NCI-H526 (cell line): ENCODE data around the gene FN3K.

Experiments used
- DNase-seq, 2 experiments: peaks; one replicate each; lab custom pipeline; 2025; lab: John Stamatoyannopoulos, UW

The FN3K gene

DNA sequence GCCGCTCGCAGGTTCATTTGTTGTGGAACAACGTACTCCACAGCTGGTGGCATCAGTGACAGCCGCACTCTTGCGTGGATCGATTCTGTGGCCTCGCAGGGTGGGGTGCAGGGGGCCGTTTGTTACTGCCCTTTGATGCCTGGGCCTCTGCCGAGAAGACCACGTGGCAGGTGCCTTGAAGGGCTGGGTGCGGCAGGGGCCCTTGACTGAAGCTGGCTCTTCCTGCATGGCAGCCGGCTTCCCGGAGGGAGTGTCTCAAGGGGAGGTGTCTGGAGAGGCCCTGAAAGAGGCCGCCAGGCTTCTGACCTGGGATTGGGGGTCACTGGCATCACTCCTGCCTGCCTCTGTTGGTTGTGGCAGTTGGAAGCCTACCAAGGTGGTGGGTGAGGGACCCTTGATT lies 60.2 kb downstream of the FN3K start:
- DNase-seq, result no peak

DNA sequence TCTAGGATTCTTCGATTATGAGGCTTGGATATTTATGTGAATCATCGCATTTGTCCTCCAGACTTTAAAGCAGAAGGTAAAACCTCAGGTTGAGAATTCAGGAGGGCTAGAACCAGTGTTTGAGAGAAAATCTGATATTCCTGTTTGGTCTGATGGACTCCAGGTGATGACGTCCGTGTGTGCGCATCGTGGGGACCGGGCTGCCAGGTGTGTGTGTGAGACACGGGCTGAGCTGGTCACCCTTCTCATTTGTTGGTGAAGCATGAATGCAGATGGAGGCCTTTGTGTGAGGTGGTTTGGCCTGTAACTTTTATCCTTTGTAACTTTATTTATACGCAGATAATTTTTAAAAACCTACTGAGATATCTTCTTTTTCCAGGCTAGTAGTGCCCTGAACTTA lies 61.6 kb downstream of the FN3K start:
- no peak for DNase-seq

DNA sequence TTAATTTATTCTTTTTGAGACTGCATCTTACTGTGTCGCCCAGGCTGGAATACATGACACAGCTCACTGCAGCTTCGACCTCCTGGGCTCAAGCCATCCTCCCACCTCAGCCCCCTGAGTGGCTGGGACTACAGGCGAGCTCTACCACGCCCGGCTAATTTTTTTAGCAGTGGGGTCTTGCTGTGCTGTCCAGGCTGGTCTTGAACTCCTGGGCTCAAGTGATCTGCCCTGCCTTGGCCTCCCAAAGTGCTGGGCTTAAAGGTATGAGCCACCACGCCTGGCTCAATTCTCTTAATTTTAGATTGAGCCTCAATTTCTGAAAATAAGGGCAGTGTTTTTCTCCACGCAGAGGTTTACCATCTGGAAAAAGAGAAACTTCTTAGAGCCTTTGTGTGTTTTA lies 63.3 kb downstream of the FN3K start:
- no peak for DNase-seq

DNA sequence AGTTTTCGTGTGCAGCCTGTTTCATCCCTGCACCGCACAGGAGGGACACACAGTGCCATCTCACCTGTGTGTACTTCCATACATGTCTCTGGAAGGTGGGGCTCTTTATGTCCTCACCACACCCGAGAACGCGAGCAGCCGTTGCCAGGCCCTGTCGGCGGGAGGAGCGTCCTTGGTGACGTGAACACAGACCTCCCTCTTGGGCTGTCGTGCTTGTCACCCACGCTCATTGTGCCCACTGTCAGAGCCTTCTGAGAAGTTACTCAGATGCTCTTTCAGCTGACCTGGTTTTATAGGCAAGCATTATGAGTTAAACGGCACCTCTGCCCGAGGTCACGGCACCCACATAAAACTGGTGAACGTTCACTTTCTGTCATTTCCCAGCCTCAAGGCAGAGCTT lies 64.2 kb downstream of the FN3K start:
- no peak for DNase-seq
